Stomach (tissue), 9 donors: ENCODE measurements around the gene CKLF. TPM values are rescaled to one million over a fixed set of nuclear protein-coding genes. Genes with fewer than 3 reads are reported as not detected.

ENCODE experiments used
- DNase-seq, 2 donors: peaks; one replicate each; pipeline versions ENCODE4 v3.0.0 to v3.0.0-alpha.2; 2013 to 2019
- H3K27ac ChIP-seq, 5 donors: fragments of 200-600 bp in 4 of 5; sonication (generic) in 4 of 5; one replicate each; pipeline ENCODE4 v1.5.1; 2013 to 2019; ENCODE audit warnings: mild to moderate bottlenecking in 1 of 5, moderate library complexity in 1 of 5
- H3K27me3 ChIP-seq, 3 donors: fragments of 200-600 bp; sonication (generic); one replicate each; pipeline ENCODE4 v1.5.1; 2017 to 2019; ENCODE audit warnings: mixed run types in 1 of 3
- H3K36me3 ChIP-seq, 4 donors: fragments of 200-600 bp; sonication (generic); 1 replicate in 3 of 4; 2 replicates in 1 of 4; pipeline ENCODE4 v1.5.1; 2016 to 2019
- H3K4me1 ChIP-seq, 4 donors: fragments of 200-600 bp; sonication (generic); one replicate each; pipeline ENCODE4 v1.5.1; 2016 to 2019
- H3K4me3 ChIP-seq, 4 donors: fragments of 200-600 bp; sonication (generic) in 3 of 4; one replicate each; pipeline ENCODE4 v1.5.1; 2016 to 2019; ENCODE audit warnings: mild to moderate bottlenecking in 1 of 4
- H3K9me3 ChIP-seq, 4 donors: fragments of 200-600 bp; sonication (generic); one replicate each; pipeline ENCODE4 v1.5.1; 2016 to 2019
- CTCF ChIP-seq, 7 experiments: fragments of 450-650 bp in 4 of 7; fragments of 200-600 bp in 3 of 7; sonication (generic) in 3 of 7; IDR thresholded peaks; one replicate each; pipeline ENCODE4 v1.5.1; 2016 to 2019; ENCODE audit warnings: antibody characterized with exemption in 7 of 7, control low read depth in 2 of 7, mild to moderate bottlenecking in 1 of 7
- EP300 ChIP-seq: sonication (generic); formaldehyde crosslinking; IDR thresholded peaks from one replicate; pipeline ENCODE4 v1.6.1; 2017; ENCODE audit warnings: antibody characterized with exemption
- POLR2A ChIP-seq, 4 donors: fragments of 450-650 bp; IDR thresholded peaks; one replicate each; pipeline ENCODE4 v1.6.1; 2016; ENCODE audit warnings: antibody characterized with exemption in 4 of 4, control low read depth in 2 of 4, mild to moderate bottlenecking in 1 of 4, moderate library complexity in 1 of 4
- POLR2AphosphoS5 ChIP-seq, 3 donors: sonication (generic); formaldehyde crosslinking; IDR thresholded peaks; one replicate each; pipeline ENCODE4 v1.6.1; 2016; ENCODE audit warnings: antibody characterized with exemption in 3 of 3
- WGBS, 5 donors: extraction: QIAGEN DNeasy Blood & Tissue Kit in 3 of 5; methylation state at CpG; one replicate each; pipeline versions ENCODE4 v1.1.5 to v1.1.7; 2013 to 2018; 5-methylcytosine and 5-hydroxymethylcytosine counted together
- intact Hi-C: fragments of 100-400 bp; cut with DNase I; formaldehyde crosslinking; loops from one replicate; pipeline ENCODE4 v1.15.1; 2023; ENCODE audit warnings: low total_unique reads
- polyA plus RNA-seq, 3 donors: library from polyadenylated mRNA; stranded (reverse); fragments of 200-250 nt; gene quantifications; one replicate each; pipeline ENCODE4 v1.2.3, GENCODE V29; 2013
- total RNA-seq, 5 donors: library from RNA; depleted of rRNA; stranded (reverse); fragments of >200 nt; gene quantifications; one replicate each; pipeline versions ENCODE4 v1.1.0 to v1.2.3, GENCODE V29; 2014 to 2016
- donor health status: healthy with polysubstance abuse.
- donor health status: Bipolar disorder and iron deficiency.
- donor health status: healthy.

The CKLF gene
- total and polyA plus RNA-seq, 8 donors: 4.1 to 35.7 (median 25.2) TPM; not detected in 1

GRCh38 chr16:66507731-66508239 is 44.6 kb upstream of the CKLF start:
- DNase-seq: no peak
- Histone ChIP-seq H3K27ac (peak overlapping the region in 3 of 5 donors; percentile 27 to 69 (median 54)), H3K27me3 (no peaks in the 10 kb centered on the region), H3K36me3 (peaks cover 0 to 33% (median 8%) of the 10 kb centered on the region in 4 donors), H3K9me3 (no peaks in the 10 kb centered on the region), H3K4me3 (no peak overlapping the region), H3K4me1 (peaks cover 29 to 58% (median 45%) of the 10 kb centered on the region in 4 donors)
- whole genome bisulfite sequencing, 5 donors: 73 to 79% (median 77%) methylated on average over 4 of the region's 4 CpGs
- no peak for TF ChIP-seq CTCF (IDR thresholded peaks at IDR 0.05)
- TF ChIP-seq POLR2AphosphoS5 (IDR thresholded peaks at IDR 0.05): no peak
- TF ChIP-seq POLR2A (IDR thresholded peaks at IDR 0.05): no peak
- no peak for TF ChIP-seq EP300
- intact Hi-C loops: no loop called here

DNA sequence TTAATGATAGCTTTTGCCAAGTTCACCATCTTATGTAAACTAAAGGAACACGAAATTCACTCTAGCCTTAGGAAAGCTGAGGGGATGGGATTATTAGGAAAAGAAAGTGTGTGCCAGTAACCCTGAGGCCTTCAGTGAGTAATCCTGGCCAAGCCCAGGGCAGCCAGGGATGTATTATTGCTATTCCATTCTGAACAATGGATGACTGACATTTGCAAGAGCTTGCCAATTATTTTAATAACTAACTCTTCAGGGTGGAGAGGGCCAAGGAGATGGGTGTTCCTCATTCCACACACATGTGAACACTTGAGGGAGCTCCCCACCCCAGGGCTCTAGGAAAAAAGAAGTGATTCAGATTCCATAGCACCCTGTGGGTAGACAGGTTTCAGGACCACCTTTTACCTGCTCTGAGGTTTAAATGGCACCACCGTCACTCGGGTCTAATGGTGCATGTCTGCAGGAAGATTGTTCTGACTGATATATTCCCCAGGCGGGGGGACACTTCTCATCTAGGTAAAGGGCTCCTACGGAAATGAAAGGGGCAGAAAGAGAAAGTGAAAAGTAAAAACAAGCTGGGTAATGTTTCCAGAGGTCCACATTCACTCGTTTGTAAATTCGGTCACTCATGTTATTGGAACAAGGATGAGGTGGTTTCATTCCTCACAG is 44.0 kb upstream of the CKLF start:
- DNase-seq: peak; percentile 37 to 56
- WGBS, 5 donors: 64 to 74% (median 70%) methylated on average over 7 of the region's 7 CpGs
- Histone ChIP-seq H3K4me3 (no peak overlapping the region), H3K27ac (peak overlapping the region in 3 of 5 donors; percentile 27 to 69 (median 54)), H3K4me1 (peaks cover 30 to 52% (median 44%) of the 10 kb centered on the region in 4 donors), H3K9me3 (no peaks in the 10 kb centered on the region), H3K36me3 (peaks cover 0 to 39% (median 12%) of the 10 kb centered on the region in 4 donors), H3K27me3 (no peaks in the 10 kb centered on the region)
- intact Hi-C loops: no loop called here
- TF ChIP-seq EP300: no peak
- peak in 1 of 3 donors; percentile 51 for TF ChIP-seq POLR2AphosphoS5 (IDR thresholded peaks at IDR 0.05)

GRCh38 chr16:66508914-66509496 is 43.4 kb upstream of the CKLF start:
- peaks cover 30 to 50% (median 43%) of the 10 kb centered on the region in 4 donors for H3K4me1 ChIP-seq
- H3K36me3 ChIP-seq: peaks cover 0 to 45% (median 18%) of the 10 kb centered on the region in 4 donors
- WGBS, 5 donors: 84 to 96% (median 92%) methylated on average over 9 of the region's 9 CpGs
- H3K4me3 ChIP-seq: no peak overlapping the region
- H3K27me3 ChIP-seq: no peaks in the 10 kb centered on the region
- TF ChIP-seq CTCF (IDR thresholded peaks at IDR 0.05): no peak
- no peak for TF ChIP-seq EP300
- TF ChIP-seq POLR2AphosphoS5 (IDR thresholded peaks at IDR 0.05): no peak
- peak in 1 of 2 donors; percentile 16 for DNase-seq
- intact Hi-C loops: no loop called here
- H3K27ac ChIP-seq: peak overlapping the region in 2 of 5 donors; percentile 54 to 69
- no peaks in the 10 kb centered on the region for H3K9me3 ChIP-seq

- WGBS, 5 donors: 95 to 99% (median 97%) methylated on average over 4 to 5 of the region's 5 CpGs
- H3K27ac ChIP-seq: no peak overlapping the region
- peaks cover 0 to 46% (median 18%) of the 10 kb centered on the region in 4 donors for H3K36me3 ChIP-seq
- peak in 1 of 2 donors; percentile 18 for DNase-seq
- peaks cover 30 to 50% (median 43%) of the 10 kb centered on the region in 4 donors for H3K4me1 ChIP-seq
- no peak for TF ChIP-seq EP300
- TF ChIP-seq CTCF (IDR thresholded peaks at IDR 0.05): no peak
- TF ChIP-seq POLR2AphosphoS5 (IDR thresholded peaks at IDR 0.05): no peak
- no peak for TF ChIP-seq POLR2A (IDR thresholded peaks at IDR 0.05)
- no peak overlapping the region for H3K4me3 ChIP-seq
- H3K27me3 ChIP-seq: no peaks in the 10 kb centered on the region
- no peaks in the 10 kb centered on the region for H3K9me3 ChIP-seq
- intact Hi-C loops: no loop called here
These were observed 42.8 kb upstream of the CKLF start for GRCh38 chr16:66509576-66509975.
